Measurements from ENCODE around the gene IP6K1.

The IP6K1 gene

GRCh38 chr3:49723628-49724551, 62.5 kb downstream of the IP6K1 start, which contains the start of gene GMPPB:
GMPPB (minus strand) TSS chr3:49723951; CDS start chr3:49723726, 225 bp downstream.
- peak; percentile 84 for DNase-seq (ENCODE audit: low read depth)

GRCh38 chr3:49723296-49723627, 63.1 kb downstream of the IP6K1 start:
- no peak for DNase-seq (ENCODE audit: low read depth)

GRCh38 chr3:49722896-49723295, 63.4 kb downstream of the IP6K1 start:
- DNase-seq (ENCODE audit: low read depth): no peak

- no peak for DNase-seq (ENCODE audit: low read depth)
These were observed 64.2 kb downstream of the IP6K1 start for GRCh38 chr3:49721896-49722781.

GRCh38 chr3:49721596-49721895, 64.8 kb downstream of the IP6K1 start:
- no peak for DNase-seq (ENCODE audit: low read depth)

- no peak for DNase-seq (ENCODE audit: low read depth)
These were observed 65.3 kb downstream of the IP6K1 start for GRCh38 chr3:49720855-49721595.

DNA sequence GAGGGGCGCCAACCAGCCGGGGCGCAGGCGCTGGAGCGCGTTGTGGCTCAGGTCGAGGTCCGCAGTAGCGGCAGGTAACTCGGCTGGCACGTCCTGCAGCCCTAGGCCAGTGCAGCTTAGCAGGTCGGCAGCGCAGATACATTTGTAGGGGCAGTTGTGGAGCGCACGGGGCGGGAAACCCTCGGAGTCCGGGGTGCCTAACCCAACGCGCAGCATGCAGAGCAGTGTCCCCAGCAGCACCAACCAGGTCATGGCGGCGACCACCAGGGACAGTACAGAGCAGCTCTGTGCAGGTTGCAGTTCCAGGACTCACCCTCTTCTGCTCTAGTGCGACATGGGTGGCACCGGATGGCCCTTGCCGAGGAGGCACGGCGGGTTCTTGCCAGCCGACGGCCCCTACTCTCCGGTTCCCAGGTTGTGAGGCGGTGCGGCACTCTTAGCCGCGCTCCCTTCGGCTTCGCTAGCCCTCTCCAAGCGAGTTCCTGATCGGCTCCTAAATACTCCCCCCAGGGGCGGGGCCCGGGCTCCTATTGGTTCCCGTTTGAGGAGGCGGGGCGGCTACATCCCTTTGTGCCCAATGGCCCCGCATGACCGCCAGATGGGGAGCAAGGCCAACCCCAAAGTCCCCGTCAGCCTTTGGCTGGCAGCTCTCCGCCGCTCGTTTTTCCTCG, 67.0 kb downstream of the IP6K1 start, which contains the start of gene AMIGO3:
TSS of gene AMIGO3 (minus strand) at position 471 of the 671 bp plus-strand sequence. CDS start at position 252, 219 bp downstream.
- DNase-seq (ENCODE audit: low read depth): no peak

DNA sequence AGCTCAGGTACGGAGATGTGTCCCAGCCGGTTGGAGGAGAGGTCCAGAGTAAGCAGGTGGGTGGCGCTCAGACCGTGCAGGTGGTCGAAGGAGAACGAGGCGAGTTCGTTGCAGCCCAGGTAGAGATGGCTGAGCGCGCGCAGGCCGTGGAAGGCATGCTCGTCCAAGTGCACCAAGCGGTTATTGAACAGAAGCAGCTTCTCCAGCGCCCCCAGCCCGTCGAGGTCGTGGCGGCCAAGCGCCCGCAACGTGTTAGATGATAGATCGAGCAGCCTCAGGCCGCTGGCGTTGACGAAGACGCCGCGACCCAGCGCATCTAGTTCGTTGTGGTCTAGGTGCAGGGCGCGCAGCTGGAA, 67.5 kb downstream of the IP6K1 start:
- no peak for DNase-seq (ENCODE audit: low read depth)

DNA sequence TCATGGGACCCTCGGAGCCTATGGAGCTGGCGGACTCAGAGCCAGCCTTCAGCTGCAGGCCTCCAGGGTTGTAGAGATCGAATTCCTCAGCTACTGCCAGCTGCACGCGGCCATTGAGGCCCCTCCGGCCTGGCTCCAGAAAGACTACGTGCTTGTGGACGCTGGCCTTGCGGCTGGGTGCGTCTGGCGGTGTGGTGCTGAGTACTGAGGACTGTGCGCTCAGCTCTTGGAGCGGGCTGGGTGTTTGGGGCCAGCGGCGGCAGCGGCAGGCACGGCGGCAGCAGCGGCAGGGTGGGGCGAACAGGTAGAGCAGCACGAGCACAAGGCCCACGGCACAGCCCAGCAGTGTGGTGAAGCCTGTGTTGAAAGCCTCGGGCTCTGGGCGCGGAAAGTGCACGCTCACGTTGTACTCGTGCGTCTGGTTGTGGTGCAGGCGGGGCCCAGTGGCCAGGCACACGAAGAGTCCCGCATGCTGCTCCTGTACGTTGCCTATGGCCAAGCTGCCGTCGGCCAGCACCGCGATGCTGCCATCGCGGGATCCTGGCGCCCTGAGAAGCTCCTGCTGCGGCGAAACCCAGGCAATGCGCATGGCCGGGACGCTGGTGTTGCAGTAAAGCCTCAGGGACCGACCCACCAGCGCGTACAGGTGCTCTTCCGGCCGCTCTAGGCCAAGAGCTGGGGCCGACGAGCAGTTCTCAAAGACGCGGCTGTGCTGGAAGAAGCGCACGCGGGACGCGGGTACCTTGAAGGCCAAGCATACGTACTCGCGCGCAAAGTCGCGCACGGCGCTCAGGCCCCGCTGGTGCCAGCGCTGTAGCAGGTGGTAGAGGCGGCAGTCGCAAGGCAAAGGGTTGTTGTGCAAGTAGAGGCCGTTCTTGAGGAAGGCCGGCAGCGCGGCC, 68.1 kb downstream of the IP6K1 start:
- DNase-seq (ENCODE audit: low read depth): no peak

- no peak for DNase-seq (ENCODE audit: low read depth)
These were observed 69.0 kb downstream of the IP6K1 start for GRCh38 chr3:49717211-49717958.

DNA sequence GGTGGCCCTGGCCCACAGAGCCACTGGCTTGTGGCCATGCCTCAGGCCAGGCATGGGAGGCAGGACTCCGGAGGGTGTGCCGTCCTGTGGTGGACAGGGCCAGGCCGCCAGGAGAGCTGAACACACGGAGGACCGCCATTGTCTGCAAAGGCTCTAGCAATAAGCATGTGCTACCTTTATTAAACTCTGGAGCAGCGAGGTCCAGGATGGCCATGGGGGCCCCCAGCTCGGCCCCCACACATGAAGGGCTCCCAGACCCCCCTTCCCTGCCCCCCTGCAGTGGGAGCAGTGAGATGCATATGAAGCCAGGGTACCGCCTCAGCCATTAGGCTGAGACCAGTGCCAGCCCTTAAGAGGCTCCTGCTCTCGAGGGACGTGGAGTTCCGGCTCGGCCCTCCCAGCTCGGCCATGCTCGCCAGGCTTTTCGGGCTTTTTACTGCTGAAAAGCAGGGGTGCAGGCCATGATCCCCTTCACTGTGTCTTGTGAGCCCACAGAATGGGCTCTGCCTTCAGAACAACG, 69.6 kb downstream of the IP6K1 start:
- no peak for DNase-seq (ENCODE audit: low read depth)

DNA sequence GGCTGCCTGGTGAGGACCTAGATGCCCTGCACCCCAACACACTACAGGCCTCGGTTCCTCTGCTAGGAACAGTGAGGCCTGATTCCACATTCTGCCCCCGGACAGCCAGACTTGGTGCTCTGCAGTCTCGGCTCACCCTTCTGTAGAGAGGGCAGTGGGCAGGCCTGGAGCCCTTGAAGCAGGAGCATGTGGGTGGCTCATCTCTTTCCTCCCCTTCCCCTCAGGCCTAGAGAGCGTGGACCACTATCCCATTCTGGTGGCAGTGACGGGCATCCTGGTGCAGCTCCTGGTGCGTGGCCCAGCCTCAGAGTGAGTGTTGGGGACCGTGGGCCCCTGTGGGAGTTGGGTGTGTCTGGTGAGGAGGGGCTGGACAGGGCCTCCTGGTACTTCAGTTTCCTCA, 70.2 kb downstream of the IP6K1 start:
- no peak for DNase-seq (ENCODE audit: low read depth)

GRCh38 chr3:49715611-49716121, 70.7 kb downstream of the IP6K1 start:
- no peak for DNase-seq (ENCODE audit: low read depth)

- no peak for DNase-seq (ENCODE audit: low read depth)
These were observed 71.4 kb downstream of the IP6K1 start for GRCh38 chr3:49714728-49715550.

DNA sequence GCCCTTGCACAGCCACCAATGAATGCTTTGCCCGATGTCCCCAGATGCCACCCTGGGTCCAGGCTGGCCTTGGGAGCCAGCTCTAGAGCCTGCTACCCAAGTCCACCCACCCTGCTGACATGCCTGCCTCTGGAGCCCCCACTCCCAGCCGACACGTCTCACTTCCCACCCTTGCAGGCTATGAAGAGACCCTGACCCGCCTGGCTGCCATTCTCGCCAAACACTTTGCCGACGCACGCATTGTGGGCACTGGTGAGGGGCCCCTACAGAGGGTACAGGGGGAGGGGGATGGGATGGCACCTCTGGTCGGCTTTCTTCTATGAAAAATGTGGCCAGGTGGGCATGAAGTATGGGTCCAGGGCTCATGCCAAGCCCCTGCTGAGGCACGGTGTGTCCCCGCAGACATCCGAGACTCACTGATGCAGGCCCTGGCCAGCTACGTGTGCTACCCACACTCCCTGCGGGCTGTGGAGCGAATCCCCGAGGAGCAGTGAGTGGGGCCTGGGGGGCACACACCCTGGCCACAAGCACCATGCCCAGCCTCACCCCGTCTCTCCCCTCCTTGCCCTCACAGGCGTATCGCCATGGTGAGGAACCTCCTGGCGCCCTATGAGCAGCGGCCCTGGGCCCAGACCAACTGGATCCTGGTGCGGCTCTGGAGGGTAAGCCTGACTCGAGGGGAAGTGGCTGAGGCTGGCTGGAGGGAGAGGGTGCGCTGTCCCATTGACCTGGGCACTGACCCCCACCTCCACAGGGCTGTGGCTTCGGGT, 72.8 kb downstream of the IP6K1 start:
- no peak for DNase-seq (ENCODE audit: low read depth)

DNA sequence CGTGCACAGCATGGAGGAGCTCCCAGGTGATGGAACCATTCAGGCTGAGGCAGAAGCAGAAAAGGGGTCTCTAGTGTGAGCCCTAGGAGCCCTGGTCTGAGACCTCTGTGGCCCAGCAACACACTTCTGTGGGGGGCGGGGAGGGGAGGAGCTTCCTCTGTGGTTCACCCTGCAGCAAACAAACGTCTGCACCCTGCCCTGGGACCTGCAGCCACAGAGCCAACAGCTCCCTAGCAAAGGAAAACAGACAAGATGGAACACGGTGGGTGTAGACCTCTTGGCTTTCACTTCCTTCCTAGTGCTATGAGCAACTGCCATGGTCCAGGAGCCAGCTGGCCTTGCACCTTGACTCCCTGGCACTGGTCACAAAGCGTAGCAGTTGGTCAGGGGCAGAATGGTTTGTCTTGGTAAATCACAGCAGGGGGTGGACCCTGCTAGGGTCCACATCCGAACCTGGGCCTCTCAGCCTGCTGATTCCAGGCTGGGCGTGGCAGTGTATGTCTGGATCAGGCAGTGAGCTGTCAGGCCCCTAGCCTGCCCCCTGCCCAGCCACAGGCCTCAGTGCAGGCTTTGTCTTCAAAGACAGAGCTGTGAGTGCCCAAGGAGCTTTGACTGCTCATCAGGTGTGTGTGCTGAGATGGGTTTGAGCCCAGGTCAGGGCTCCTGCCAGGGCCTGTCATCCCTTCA, 73.6 kb downstream of the IP6K1 start:
- no peak for DNase-seq (ENCODE audit: low read depth)

DNA sequence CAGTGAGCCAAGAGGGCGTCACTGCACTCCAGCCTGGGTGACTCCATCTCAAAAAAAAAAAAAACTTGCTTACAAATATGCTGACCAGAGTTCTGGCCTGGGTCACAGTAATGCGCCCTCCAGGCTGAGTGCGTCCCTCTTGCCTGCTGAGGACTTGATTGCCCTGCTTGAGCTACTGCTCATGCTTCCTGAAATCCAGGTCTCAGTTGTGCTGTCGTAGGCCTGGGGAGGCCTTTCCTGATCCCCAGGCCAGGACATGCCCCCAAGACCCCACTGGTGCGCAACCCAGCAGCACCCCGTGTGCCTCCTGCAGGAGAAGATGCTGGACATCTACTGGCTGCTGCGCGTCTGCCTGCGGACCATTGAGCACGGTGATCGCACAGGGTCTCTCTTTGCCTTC, 74.2 kb downstream of the IP6K1 start:
- no peak for DNase-seq (ENCODE audit: low read depth)
